Activated naive CD8-positive, alpha-beta T cell treated with anti-CD3 and anti-CD28 coated beads, Interleukin-2, amount 50 U/mL, for 16 hours (primary cell): ENCODE data around the gene UGT2B28.
"Not testable (repeated sequence)": the region's sequence is repeated elsewhere in the genome, so short reads cannot be mapped to it uniquely, and the experiment has no call there.

Experiments used
- DNase-seq: peaks from one replicate; pipeline ENCODE4 v3.0.0-alpha.2; 2020; ENCODE audit warnings: low read depth, low spot score

UGT2B28 gene

GRCh38 chr4:69343558-69344420 lies 63.5 kb downstream of the UGT2B28 start:
- not testable (repeated sequence) for DNase-seq
